ENCODE measurements around the gene BABAM2. TPM values are rescaled to one million over a fixed set of nuclear protein-coding genes. Genes with fewer than 3 reads are reported as not detected.

BABAM2 gene
- total and polyA plus RNA-seq, 11 donors, result 22.2 to 75.1 (median 62.5) TPM

DNA sequence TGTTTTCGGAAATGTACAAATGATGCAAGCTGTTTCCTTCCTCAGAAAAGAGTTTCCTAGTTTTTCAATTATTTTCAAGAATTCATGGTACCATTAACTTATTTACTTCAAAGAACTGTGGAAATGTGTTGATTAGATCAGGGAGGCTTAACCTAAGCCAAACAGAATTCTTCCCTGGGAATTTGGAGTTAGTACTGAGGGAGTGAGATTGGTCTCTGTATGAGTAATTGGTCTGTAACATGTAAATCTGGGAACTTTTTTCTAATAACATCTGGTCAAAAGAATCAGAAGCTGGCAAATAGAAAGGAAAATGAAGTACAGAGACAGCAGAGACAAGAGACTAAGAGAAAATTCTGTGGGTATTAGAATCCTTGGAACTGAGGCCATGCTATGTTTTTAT, 145.8 kb downstream of the BABAM2 start:
- no peaks in the 10 kb centered on the region for H3K27me3 ChIP-seq
- no peak overlapping the region for H3K4me3 ChIP-seq
- H3K4me1 ChIP-seq, result peaks cover 0 to 45% (median 14%) of the 10 kb centered on the region in 12 donors
- DNase-seq (no peak), ATAC-seq (peak in 1 of 4 donors; percentile 48)
- TF ChIP-seq POLR2A (IDR thresholded peaks at IDR 0.05), result no peak
- TF ChIP-seq, protein P1, sequence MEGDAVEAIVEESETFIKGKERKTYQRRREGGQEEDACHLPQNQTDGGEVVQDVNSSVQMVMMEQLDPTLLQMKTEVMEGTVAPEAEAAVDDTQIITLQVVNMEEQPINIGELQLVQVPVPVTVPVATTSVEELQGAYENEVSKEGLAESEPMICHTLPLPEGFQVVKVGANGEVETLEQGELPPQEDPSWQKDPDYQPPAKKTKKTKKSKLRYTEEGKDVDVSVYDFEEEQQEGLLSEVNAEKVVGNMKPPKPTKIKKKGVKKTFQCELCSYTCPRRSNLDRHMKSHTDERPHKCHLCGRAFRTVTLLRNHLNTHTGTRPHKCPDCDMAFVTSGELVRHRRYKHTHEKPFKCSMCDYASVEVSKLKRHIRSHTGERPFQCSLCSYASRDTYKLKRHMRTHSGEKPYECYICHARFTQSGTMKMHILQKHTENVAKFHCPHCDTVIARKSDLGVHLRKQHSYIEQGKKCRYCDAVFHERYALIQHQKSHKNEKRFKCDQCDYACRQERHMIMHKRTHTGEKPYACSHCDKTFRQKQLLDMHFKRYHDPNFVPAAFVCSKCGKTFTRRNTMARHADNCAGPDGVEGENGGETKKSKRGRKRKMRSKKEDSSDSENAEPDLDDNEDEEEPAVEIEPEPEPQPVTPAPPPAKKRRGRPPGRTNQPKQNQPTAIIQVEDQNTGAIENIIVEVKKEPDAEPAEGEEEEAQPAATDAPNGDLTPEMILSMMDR (IDR thresholded peaks at IDR 0.05), result no peak
- no peaks in the 10 kb centered on the region for H3K9me3 ChIP-seq
- 63 to 76% (median 72%) methylated on average over 1 of the region's 1 CpG for WGBS, 4 donors
- intact Hi-C loops (cut with DNase I), result no loop called here
- no peaks in the 10 kb centered on the region for H3K36me3 ChIP-seq
- peak overlapping the region in 10 of 12 donors; percentile 11 to 62 (median 30) for H3K27ac ChIP-seq

DNA sequence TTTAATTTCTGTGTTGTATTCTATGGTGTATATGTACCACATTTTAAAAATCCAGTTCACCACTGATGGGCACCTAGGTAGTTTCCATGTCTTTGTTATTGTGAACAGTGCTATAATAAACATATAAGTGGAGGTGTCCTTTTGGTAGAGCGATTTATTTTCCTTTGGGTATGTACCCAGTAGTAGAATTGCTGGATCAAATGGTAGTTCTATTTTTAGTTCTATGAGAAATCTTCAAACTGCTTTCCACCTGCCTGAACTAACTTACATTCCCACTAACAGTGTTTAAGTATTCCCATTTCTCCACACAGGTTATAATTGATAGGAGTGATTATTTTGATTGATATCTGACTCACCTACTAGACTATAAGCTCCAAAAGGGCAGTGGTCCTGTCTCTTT, 148.2 kb downstream of the BABAM2 start:
- Histone ChIP-seq H3K27ac (no peak overlapping the region), H3K4me1 (peaks cover 0 to 36% (median 14%) of the 10 kb centered on the region in 12 donors), H3K27me3 (no peaks in the 10 kb centered on the region), H3K4me3 (no peak overlapping the region), H3K9me3 (no peaks in the 10 kb centered on the region), H3K36me3 (no peaks in the 10 kb centered on the region)
- intact Hi-C loops (cut with DNase I), result no loop called here
- WGBS, 4 donors, result 56 to 63% (median 62%) methylated on average over 1 of the region's 1 CpG
- DNase-seq, result no peak
- ATAC-seq, result peak in 2 of 4 donors; percentile 38 to 42
- no peak for TF ChIP-seq POLR2A (IDR thresholded peaks at IDR 0.05)
- TF ChIP-seq, protein P1 (IDR thresholded peaks at IDR 0.05), result no peak

DNA sequence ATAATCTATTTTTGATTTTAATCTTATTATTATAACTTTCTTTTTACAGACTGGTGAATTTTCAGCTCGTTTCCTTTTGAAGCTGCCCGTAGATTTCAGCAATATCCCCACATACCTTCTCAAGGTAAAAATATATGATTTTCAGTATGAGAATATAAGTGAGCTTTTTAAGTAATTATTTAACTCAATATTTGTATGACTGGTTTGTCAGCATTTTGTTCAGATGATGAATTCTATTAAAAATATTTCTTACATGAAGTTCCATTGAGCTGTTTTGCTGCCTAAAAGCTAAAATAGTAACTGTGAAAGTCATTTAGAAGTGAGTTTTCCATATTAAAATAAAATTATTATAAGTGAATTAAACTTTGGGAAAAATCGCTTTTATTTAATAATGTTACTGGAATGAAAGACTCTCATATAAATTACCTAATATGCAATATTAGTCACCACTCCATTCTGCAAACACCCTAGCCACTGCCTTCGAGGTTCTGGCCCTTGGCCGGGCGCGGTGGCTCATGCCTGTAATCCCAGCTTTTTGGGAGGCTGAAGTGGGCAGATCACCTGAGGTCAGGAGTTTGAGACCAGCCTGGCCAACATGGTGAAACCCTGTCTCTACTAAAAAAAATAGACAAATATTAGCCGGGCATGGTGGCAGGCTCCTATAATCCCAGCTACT, 155.3 kb downstream of the BABAM2 start:
- peaks cover 0 to 24% (median 6%) of the 10 kb centered on the region in 12 donors for H3K4me1 ChIP-seq
- WGBS, 4 donors, result 93 to 97% (median 95%) methylated on average over 8 of the region's 8 CpGs
- H3K36me3 ChIP-seq, result no peaks in the 10 kb centered on the region
- DNase-seq (no peak), ATAC-seq (no peak)
- H3K27me3 ChIP-seq, result no peaks in the 10 kb centered on the region
- TF ChIP-seq POLR2A (IDR thresholded peaks at IDR 0.05), result no peak
- TF ChIP-seq, protein P1 (IDR thresholded peaks at IDR 0.05), result no peak
- H3K27ac ChIP-seq, result no peak overlapping the region
- intact Hi-C loops (cut with DNase I), result loop anchor here in 1 of 10 donors (10.0 kb wide), 1 partner anchor 49 kb away; no protein-coding TSS in a partner anchor
- H3K9me3 ChIP-seq, result no peaks in the 10 kb centered on the region
- H3K4me3 ChIP-seq, result no peak overlapping the region

DNA sequence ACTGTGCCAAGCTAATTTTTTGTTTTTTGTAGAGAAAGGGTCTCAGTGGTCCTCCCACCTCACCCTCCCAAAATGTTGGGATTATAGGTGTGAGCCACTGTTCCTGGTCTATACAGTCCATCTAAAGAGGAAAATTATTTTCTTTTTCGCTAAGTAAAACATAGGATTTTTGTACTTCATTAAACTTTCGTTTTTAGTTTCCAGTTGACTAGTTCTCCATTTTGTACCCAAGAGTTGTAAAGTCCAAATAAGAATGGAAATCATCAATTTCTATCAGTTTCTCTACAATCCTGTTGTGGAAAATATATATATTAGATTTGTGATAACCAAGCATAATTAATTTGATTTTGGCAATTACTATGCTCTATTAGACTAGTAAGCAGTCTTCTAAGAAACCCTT, 156.4 kb downstream of the BABAM2 start:
- TF ChIP-seq, protein P1 (IDR thresholded peaks at IDR 0.05), result no peak
- no peak for TF ChIP-seq POLR2A (IDR thresholded peaks at IDR 0.05)
- ATAC-seq (no peak), DNase-seq (no peak)
- Histone ChIP-seq H3K4me3 (peak overlapping the region in 1 of 12 donors; percentile 16), H3K27me3 (no peaks in the 10 kb centered on the region), H3K9me3 (no peaks in the 10 kb centered on the region), H3K36me3 (no peaks in the 10 kb centered on the region), H3K27ac (peak overlapping the region in 1 of 12 donors; percentile 76), H3K4me1 (peaks cover 0 to 24% (median 6%) of the 10 kb centered on the region in 12 donors)
- intact Hi-C loops (cut with DNase I), result loop anchor here in 1 of 10 donors (10.0 kb wide), 1 partner anchor 48 kb away; no protein-coding TSS in a partner anchor
- WGBS, 4 donors, result 94 to 99% (median 97%) methylated on average over 2 of the region's 2 CpGs

All from heart left ventricle (tissue), 16 donors.